Measurements from ENCODE around the gene ZAP70.
"Not testable (repeated sequence)": the region's sequence is repeated elsewhere in the genome, so short reads cannot be mapped to it uniquely, and the experiment has no call there.

ZAP70 gene

DNA sequence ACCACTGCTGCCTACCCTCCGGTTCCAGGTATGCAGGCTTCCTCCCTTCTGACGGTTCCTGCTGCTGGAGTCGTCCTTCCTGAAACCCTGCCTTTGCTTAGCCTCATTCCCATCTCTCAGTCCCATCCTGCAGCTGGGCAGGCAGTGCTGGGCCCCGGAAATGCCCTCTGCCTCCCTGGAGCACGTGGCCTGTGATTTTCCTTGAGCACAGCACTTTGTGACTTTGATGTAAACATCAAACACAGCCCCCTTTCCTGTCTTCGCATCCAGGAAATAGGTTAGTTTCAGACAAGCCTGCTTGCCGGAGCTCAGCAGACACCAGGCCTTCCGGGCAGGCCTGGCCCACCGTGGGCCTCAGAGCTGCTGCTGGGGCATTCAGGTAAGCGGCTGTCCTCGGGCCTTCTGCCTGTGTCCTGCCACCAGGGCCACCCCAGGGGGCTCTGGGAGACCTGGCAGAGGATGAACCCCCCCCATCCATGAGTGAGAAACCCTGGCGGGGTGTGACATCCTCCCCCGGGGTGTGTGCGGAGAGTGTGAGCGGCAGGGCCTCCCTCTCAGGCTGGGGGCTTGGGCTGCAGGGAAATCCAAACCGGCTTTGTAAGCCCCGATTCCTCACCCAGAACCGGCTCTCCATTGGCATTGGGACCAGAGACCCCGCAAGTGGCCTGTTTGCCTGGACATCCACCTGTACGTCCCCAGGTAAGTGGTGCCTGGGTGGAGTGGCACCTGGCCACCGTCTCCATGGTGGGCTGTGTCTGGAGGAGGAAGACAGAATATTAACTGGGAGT, at the start of gene ZAP70:
Gene ZAP70 (plus strand): TSS at position 281 of the 788 bp plus-strand sequence. CDS start 10,461 bp downstream, outside the sequence.
- peak in 1 of 2 donors; percentile 41 for DNase-seq (ENCODE audit: low read depth in 2 of 2)

- no peak for DNase-seq (ENCODE audit: low read depth in 2 of 2)
These were observed 49.8 kb upstream of the ZAP70 start for GRCh38 chr2:97663626-97663961.

DNA sequence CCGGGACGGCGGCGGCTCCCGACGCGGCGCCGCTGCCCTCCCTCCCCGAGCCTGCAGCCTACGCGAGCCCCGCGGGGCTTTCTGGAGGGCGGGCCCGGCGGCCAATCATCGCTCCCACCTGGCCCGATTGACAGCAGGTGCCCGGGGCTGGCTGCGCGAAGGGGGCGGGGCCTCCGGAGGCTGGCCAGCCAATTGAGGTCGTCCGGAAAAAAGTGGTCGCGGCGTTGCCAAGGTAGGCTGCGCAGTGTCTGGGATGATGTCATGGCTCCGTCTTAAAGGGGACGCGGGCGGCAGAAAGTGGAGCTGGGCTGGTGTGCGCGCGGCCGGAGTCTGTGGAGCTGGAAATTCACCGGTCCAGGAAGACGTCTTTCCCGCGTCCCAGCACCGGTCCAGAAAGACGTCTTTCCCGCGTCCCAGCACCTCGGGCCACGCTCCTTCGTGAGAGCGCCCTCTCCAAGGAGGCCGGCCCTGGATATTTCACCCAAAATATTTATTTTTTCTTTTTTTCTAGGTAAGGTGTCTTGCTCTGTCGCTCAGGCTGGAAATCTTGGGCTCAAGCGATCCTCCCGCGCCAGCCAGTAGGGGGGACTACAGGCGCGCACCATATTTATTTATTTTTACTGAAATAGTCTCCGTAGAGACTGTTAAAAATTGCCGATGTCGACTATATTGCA, 49.3 kb upstream of the ZAP70 start, which contains the start of gene ACTR1B:
Gene ACTR1B (minus strand): TSS at position 83 of the 674 bp plus-strand sequence. CDS start 154 bp downstream, outside the sequence.
- peak; percentile 94 to 95 for DNase-seq (ENCODE audit: low read depth in 2 of 2)

- DNase-seq (ENCODE audit: low read depth in 2 of 2), result no peak
These were observed 48.8 kb upstream of the ZAP70 start for GRCh38 chr2:97664636-97664970.

GRCh38 chr2:97669448-97669847, 43.9 kb upstream of the ZAP70 start, which contains the start of gene C2orf92:
Gene C2orf92, plus strand, starts transcription at chr2:97669713. Its CDS starts 76 bp downstream, at chr2:97669789.
- DNase-seq (ENCODE audit: low read depth in 2 of 2), result no peak

GRCh38 chr2:97670471-97670870, 42.9 kb upstream of the ZAP70 start:
- DNase-seq (ENCODE audit: low read depth in 2 of 2), result no peak

DNA sequence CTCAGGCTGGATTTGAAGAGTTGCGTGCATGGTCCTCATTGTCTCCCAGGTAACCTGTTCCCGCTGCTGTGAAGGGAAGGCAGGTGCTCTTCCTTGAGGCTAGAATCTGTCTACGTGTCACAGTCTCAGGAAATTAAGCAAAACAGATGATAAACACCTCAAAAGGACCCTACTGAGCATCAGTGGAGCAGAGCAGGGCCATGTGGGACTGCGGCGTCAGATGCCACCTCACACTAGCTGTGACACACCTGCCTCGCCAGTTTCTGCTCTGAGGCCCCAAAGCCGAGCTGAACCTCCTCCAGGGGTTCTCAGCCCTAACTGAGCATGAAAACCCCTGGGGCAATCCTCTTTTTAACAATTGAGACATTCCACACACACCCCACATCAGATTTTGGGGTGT, 41.9 kb upstream of the ZAP70 start:
- DNase-seq (ENCODE audit: low read depth in 2 of 2), result no peak

GRCh38 chr2:97672606-97673140, 40.7 kb upstream of the ZAP70 start:
- DNase-seq (ENCODE audit: low read depth in 2 of 2), result not testable (repeated sequence)

- no peak for DNase-seq (ENCODE audit: low read depth in 2 of 2)
These were observed 40.0 kb upstream of the ZAP70 start for GRCh38 chr2:97673182-97673914.

DNA sequence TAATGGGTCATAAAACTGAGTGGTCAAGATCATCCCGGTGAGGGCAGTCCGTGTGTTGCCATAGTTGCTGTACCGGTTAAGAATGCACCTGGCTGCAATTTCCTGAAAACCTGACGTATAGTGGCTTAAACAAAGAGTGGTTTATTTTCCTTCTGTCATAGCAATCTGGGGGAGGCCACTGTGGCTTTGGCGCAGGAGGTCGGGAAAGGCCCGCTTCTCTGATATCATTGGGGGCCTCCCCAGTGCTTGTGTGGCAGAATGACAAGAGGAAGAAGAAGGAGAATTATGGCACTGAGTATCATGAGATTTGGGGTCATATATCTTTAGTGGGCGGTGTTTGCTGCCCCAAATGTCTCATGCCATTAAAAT, 39.5 kb upstream of the ZAP70 start:
- DNase-seq (ENCODE audit: low read depth in 2 of 2), result no peak

DNA sequence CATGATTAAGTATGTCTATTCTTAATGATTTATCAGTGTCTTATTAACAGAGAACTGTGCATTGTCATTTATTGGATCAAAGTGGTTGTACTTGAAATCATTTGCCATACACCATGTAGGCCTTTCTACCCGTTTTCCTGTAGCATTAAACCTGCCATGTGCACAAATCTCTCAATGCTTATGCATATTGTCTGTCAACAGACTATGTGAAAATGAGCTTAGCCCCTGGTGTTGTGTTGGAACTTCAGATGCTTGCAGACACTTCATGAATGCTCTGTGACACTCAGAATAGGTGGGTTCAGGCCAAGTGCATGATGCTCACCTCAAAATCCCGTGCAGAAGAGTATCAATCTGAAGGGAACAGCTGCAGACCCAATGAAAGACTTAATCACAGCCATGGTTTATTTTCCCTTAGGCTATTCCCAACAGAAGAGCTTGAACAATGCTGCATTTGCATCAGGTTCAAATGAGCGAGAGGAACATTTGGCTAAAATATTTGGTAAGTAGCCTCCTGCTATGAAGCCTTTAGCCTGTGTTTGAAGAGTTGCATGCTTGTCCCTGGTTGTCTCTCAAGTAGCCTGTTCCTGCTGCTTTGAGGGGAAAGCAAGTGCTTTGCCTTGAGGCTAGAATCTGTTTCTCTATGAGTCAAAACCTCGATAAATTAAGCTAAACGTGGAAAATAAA, 37.8 kb upstream of the ZAP70 start:
- no peak for DNase-seq (ENCODE audit: low read depth in 2 of 2)

DNA sequence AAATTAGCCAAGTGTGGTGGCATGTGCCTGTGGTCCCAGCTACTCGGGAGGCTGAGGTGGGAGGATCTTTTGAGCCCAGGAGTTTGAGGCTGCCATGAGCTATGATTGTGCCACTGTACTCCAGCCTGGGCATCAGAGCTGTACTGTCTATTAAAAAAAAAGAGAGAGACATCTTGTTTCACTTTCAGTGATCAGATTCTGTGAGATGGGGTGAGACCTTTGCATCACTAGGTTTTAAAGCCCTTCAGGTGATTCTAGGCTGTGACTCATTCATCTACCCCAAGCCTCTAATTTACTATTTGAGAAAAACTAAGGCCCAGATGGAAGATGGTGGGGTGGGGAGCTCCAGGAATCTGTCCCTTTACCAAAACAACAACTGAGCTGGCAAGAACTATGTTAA, 36.8 kb upstream of the ZAP70 start:
- DNase-seq (ENCODE audit: low read depth in 2 of 2), result no peak

DNA sequence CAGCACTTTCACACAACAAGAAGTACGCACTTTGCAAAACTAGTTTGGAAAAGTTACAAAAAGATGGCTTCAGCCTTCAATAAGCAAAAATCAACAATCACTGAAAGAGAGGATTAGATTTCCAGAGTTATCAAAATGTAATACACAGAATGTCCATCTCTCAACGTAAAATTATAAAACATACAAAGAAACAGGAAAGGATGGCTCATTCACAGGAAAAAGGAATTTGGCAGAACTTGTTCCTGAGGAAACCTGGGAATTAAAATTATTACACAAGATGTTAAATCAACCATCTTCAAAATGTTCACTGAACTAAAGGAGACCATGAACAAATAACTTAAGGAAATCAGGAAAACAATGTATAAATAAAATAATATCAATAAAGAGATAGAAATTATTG, 35.9 kb upstream of the ZAP70 start:
- no peak for DNase-seq (ENCODE audit: low read depth in 2 of 2)

GRCh38 chr2:97678298-97678697, 35.1 kb upstream of the ZAP70 start:
- no peak for DNase-seq (ENCODE audit: low read depth in 2 of 2)

GRCh38 chr2:97687235-97687634, 26.1 kb upstream of the ZAP70 start:
- DNase-seq (ENCODE audit: low read depth in 2 of 2), result not testable (repeated sequence)

GRCh38 chr2:97688062-97688827, 25.1 kb upstream of the ZAP70 start:
- no peak for DNase-seq (ENCODE audit: low read depth in 2 of 2)

GRCh38 chr2:97691166-97691565, 22.2 kb upstream of the ZAP70 start:
- no peak for DNase-seq (ENCODE audit: low read depth in 2 of 2)

DNA sequence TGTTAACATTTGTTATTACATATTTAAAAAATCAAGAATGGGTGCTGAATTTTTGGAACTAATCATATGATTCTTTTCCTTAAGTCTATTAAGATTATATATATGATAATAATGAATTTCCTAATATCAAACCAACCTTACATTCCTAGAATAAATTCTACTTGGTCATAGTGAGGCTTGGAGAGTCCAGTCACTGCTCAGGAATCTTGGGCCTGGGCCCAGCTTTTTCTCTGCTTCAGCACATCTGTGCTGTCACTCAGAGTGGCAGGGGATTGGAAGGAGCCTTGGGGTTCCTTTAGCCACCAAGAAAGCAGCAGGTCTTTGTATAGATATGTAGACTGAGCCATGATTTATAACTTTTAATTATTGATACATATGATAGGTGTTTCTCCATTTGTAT, 19.9 kb upstream of the ZAP70 start:
- DNase-seq (ENCODE audit: low read depth in 2 of 2), result no peak

DNA sequence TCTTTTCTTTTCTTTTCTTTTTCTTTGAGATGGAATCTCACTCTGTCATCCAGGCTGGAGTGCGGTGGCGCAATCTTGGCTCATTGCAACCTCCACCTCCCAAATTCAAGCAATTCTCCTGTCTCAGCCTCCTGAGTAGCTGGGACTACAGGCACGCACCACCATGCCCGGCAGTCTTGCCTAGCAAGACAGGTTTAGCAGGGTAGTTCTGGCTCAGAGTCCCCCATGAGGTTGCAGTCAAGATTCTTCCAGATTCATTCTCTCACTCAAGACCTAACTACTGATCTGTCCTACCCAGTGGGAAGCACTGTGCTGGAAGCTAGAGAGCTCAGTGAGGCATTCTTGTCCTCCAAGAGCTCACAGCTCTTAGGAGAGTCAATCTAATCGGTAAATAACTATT, 17.6 kb upstream of the ZAP70 start:
- DNase-seq (ENCODE audit: low read depth in 2 of 2), result no peak

- DNase-seq (ENCODE audit: low read depth in 2 of 2), result peak; percentile 84 to 95
These were observed 15.8 kb upstream of the ZAP70 start for GRCh38 chr2:97697252-97698235.

All from stimulated activated CD8-positive, alpha-beta memory T cell treated with anti-CD3 and anti-CD28 coated beads, Interleukin-7, amount 100 ng/mL, for 1 hour (primary cell).